NCI-H524 treated with DMSO at 0.1 percent for 48 hours (cell line): ENCODE results near the gene PFDN1.

ENCODE experiments used
- DNase-seq: peaks from one replicate; lab custom pipeline; 2025; lab: John Stamatoyannopoulos, UW

The PFDN1 gene

DNA sequence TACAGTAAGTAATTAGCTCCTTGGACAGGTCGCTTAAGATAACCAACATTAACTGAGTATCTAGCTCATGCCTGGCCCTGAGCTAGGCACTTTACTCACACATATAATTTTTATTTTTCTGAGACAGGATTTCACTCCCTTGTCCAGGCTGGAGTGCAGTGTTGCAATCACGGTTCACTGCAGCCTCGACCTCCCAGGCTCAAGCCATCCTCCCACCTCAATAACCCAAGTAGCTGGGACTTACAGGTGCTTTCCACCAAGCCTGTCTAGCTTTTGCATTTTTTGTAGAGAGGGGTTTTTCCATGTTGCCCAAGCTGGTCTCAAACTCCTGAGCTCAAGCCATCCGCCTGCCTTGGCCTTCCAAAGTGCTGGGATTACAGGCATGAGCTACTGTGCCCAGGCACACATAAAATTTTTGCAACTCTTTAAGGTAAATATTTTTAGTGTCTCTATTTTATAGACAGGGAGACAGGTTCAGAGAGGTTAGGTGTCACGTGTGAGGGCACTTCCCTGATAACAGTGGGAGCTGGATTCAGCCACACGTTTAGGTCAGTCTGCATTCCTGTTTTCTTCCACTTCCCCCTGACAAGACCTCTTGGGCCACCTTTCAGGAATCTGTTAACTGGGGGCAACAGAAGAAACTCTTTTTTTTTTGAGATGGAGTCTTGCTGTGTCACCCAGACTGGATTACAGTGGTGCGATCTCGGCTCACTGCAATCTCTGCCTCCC is 25.3 kb upstream of the PFDN1 start:
- DNase-seq: no peak

GRCh38 chr5:140327589-140327988 is 24.7 kb upstream of the PFDN1 start:
- no peak for DNase-seq

- DNase-seq: no peak
These were observed 22.6 kb upstream of the PFDN1 start for GRCh38 chr5:140325486-140325885.

DNA sequence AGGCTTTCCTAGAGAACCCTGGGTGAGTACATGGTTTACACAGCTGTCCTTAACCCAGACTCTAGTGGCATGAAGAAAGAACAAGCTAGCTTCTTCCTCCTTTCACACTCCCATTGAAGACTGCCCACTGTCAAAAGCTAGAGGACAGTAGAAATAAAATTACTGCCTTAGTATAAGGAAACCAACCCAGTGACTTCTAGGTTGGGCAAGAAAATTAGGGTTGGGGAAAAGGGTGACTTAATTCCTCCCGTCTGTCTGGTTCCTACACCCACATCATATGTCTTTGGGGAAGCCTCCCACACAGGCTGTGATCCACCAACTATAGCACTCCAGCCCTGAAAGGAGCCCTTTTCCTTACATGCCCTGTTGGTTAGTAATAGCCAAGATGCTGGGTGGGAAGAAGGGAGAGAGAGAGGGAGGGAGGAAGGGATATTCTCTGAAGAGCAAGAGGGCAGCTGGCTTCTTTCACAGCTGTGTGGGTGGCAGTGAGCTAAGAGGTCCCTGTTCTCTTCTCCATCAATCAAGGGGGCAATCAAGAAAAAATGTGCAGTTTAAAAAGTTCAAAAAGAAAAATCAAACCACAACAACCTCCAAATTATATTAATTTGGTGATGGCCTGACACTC is 21.8 kb upstream of the PFDN1 start:
- no peak for DNase-seq

- DNase-seq: no peak
These were observed 21.2 kb upstream of the PFDN1 start for GRCh38 chr5:140324041-140324600.

DNA sequence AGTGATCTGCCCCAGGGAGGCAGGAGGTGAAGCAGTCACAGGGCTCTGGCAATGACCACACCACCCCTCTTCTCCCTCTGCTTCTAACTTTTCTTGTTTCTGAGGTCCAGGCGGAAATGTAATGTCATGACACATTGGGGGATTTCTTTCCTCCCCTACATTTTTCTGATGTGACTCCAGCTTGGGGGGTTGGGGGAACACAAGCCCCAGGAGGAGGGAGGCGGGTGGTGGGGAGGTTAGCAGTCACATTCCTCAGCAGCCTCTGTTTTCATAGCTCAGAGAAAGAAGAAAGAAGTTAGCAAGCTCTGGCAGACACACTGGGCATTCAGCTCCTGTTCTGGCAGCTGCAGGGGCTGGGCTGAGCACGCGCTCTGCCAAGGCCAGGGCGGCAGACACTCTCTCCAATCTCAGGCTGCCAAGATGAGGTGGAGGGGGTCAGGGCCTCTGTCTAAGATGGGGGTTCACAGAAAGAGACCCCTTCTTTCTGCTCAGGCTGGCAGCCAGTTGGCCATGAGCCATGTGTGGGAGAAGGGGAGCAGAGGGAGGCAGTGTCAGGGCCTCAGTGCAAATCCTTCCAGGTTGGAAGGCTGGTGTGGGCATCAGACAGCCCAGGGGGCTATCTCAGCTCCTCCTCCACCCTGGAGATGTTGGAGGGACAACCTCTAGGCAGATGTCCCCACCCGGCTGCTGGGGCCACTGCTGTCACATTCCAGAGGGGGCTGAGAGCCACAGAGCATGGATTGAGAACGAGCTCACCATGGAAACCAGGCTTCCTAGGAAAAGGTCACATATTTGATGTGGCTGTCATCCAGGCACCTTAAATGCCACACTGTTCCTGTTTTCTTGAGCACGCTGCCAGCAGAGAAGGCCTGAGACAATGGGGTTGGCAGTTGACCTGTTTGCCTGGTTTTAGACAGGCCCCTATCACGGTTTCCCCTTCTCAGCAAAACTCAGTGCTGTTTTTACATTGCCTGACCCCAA is 20.1 kb upstream of the PFDN1 start:
- no peak for DNase-seq

- DNase-seq: no peak
These were observed 18.9 kb upstream of the PFDN1 start for GRCh38 chr5:140321796-140322195.

DNA sequence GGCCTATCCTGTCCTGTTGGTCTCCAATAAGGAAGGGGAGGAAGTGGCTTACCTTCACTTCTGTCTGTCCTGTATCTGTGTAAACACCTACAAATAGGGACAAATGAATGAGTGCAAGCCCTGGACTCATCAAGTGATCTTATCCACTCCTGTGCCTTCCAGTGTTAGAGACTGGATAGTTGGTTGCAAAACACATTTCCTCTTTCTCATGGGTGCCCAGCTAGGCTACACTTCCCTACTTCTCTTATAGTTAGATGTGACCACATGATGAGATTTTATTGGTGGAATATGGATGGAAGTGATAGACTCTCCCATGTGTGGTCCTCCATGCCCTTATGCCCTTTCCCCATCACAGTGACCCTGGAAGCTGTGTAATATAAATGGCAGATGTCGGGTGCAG is 16.9 kb upstream of the PFDN1 start:
- DNase-seq: no peak

GRCh38 chr5:140318792-140319191 is 15.9 kb upstream of the PFDN1 start:
- no peak for DNase-seq

DNA sequence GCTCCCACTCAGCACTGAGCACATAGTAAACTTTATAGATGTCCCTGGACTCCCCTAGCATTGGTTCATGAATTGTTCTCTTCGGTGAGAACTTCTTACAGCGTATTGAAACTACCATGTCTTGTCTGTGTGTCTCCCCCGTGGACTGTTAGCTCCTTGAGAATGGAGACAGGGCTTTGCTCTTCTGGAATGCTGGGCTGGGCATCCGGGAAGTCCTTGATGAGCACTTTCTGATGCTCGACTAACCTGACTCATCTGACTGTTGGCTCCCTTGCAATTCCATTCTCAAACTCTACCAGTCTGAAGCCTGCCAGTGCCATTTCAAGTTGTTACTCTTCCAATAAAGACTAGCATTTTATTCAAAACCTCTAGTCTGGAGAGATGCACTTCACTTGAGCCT is 15.0 kb upstream of the PFDN1 start:
- DNase-seq: no peak

- DNase-seq: no peak
These were observed 9.9 kb upstream of the PFDN1 start for GRCh38 chr5:140312791-140313189.

DNA sequence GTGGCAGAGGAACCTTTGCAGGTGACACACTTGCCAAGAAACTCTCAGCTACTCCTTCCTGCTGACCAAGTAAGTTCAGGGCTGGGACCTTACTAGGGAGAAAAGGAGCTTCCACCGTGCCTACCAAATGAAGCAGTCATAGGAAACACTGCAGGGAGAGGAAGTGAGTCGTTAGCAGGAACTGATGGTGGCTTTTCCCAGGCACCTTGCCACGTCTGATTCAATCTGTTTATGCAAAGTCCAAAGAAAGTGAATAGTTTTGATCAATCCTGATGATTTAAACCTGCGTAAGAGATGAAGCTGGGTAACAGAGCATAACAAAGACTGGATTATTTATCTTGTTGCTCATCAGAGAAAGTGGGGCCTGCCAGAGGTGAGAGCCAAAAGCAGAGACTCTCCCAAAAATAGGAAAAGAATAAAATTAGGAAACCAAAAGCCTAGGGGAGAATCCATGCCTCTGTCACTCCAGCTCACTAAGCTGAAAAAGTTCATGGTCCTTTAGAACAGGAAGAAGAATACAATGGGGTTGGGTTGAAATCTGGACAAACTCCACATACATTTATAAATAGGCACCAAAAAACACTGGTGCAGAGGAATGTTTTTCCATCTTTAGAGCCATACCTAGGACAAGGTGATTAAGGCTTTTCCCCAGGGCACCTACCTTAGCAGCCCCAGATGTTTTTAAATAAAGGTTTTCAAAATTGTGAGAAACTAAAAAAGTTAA is 9.3 kb upstream of the PFDN1 start:
- DNase-seq: no peak

GRCh38 chr5:140311011-140311467 is 8.1 kb upstream of the PFDN1 start:
- DNase-seq: no peak

DNA sequence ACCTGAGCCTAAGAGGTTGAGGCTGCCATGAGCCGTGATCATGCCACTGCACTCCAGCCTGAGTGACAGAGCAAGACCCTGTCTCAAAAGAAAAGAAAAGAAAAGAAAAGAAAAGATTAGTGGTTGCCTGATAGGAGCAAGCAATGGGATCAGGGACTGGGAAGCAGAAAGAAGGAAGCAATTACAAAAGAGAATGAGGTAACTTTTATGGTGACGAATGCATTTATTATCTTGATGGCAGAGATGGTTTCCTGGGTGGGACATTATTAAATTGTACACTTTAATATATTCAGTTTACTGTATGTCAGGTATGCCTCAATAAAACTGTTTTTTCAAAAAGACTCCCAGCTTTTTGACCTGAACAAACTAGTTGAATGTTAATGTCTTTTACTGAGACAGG is 7.5 kb upstream of the PFDN1 start:
- DNase-seq: no peak

DNA sequence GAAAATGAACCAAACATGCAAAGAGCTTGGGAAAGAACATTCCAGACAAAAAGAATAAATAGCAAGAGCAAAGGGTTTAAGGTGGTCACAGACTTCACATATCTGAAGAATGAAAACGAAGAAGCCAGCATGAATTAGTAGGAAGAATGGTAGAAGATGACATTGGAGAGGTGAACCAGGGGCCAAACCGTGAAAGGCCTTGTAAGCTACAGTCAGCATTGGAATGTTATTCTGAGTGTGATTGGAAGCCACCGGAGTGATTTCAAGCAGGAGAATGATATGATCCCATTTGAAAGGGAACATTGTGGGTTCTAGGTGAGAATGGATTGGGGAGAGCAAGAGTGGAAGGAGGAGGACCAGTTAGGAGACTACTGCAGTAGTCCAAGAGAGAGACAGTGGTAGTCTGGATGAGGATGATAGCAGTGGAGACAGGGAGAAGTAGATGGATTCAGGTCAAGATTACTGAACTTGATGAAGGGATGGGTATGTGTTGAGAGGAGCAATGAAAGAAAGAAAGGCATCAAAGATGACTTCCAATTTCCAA is 6.9 kb upstream of the PFDN1 start:
- no peak for DNase-seq

DNA sequence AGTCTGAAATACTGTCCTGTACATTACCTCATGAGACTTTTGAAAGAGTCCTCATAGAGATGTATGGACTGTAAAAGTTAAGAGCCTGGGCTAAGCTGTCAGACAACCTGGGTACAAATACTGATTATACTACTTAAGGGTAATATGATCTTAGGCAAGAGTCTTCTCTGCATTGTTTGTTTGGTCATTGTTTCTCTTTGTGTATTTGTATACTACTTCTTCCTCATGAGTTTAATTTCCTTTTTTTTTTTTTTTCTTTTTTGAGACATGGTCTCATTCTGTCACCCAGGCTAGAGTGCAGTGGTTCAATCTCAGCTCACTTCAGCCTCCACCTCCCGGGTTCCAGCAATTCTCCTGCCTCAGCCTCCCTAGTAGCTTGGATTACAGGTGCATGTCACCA is 2.6 kb upstream of the PFDN1 start:
- no peak for DNase-seq

- DNase-seq: no peak
These were observed 1.1 kb upstream of the PFDN1 start for GRCh38 chr5:140303966-140304365.

GRCh38 chr5:140301136-140301535 is 1.8 kb downstream of the PFDN1 start:
- DNase-seq: no peak

DNA sequence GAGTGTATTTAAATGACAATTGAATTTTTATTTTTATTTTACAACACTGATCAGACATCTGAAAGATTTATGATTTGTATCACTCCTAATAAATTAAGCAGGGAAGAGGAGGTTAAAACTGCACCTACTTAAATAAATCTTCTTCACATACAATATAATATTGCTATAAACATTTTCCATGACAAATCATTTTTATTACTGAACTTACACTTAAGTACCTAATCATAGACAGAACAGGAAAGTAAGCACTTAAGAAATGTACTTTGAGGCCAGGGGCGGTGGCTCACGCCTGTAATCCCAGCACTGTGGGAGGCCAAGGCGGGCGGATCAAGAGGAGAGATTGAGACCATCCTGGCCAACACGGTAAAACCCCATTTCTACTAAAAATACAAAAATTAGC is 3.8 kb downstream of the PFDN1 start:
- no peak for DNase-seq

DNA sequence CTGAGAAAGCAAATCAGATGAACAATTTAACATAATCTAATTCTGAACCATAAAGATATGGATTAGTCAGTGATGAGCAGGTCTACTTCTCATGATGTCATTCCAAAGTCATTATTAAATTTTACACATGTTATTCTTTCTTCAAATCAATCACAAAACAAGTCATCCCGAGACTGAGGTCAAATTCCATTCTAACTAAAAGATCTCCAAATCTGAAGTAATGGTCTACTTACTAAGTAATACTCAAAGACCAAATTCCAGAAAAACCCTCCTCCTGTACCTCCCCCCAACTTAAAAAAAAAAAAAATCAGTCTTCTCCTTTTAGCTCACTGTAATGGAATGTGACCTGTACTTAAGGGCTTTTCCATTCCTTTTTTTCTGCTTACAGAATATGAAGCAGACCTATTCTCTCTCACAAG is 4.7 kb downstream of the PFDN1 start:
- no peak for DNase-seq

GRCh38 chr5:140297283-140297682 is 5.6 kb downstream of the PFDN1 start:
- no peak for DNase-seq
